Uterus (tissue), 4 donors: Measurements from ENCODE around the gene ANKRD11. TPM values are rescaled to one million over a fixed set of nuclear protein-coding genes. Genes with fewer than 3 reads are reported as not detected.

Experiments used
- DNase-seq, 2 donors: peaks; one replicate each; pipeline ENCODE4 v3.0.0-alpha.2; 2019 to 2020
- H3K27ac ChIP-seq, 2 donors: fragments of 200-600 bp; sonication (generic); 1 replicate in 1 of 2; 2 replicates in 1 of 2; pipeline ENCODE4 v1.5.1; 2016 to 2018
- H3K27me3 ChIP-seq, 2 donors: fragments of 200-600 bp; sonication (generic); one replicate each; pipeline ENCODE4 v1.5.1; 2018 to 2019; ENCODE audit warnings: control low read depth in 1 of 2
- H3K36me3 ChIP-seq, 2 donors: fragments of 200-600 bp; sonication (generic); one replicate each; pipeline ENCODE4 v1.5.1; 2019; ENCODE audit warnings: control low read depth in 1 of 2
- H3K4me1 ChIP-seq, 2 donors: fragments of 200-600 bp; sonication (generic); one replicate each; pipeline ENCODE4 v1.5.1; 2018 to 2019; ENCODE audit warnings: control low read depth in 1 of 2
- H3K4me3 ChIP-seq, 2 donors: fragments of 200-600 bp; sonication (generic); 1 replicate in 1 of 2; 2 replicates in 1 of 2; pipeline ENCODE4 v1.5.1; 2018 to 2019; ENCODE audit warnings: mild to moderate bottlenecking in 1 of 2
- H3K9me3 ChIP-seq, 2 donors: fragments of 200-600 bp; sonication (generic); one replicate each; pipeline ENCODE4 v1.5.1; 2019; ENCODE audit warnings: control low read depth in 1 of 2
- POLR2A ChIP-seq, 2 donors: fragments of 450-650 bp; IDR thresholded peaks; one replicate each; pipeline ENCODE4 v1.6.1; 2016; ENCODE audit warnings: antibody characterized with exemption in 2 of 2, mild to moderate bottlenecking in 1 of 2, moderate library complexity in 1 of 2
- intact Hi-C: fragments of 100-400 bp; cut with DNase I; formaldehyde crosslinking; loops from one replicate; pipeline ENCODE4 v1.15.1; 2023; ENCODE audit warnings: low total_unique reads
- total RNA-seq, 4 donors: library from RNA; depleted of rRNA in 3 of 4; stranded (reverse); fragments of >200 nt in 3 of 4; gene quantifications; one replicate each; pipeline versions ENCODE4 v1.1.0 to v1.2.4, GENCODE V29; 2014 to 2023
- TF ChIP-seq, protein P1 (sequence below), 4 experiments: fragments of 200-600 bp in 2 of 4; fragments of 450-650 bp in 2 of 4; sonication (generic) in 2 of 4; IDR thresholded peaks; one replicate each; pipeline ENCODE4 v1.5.1; 2016 to 2019; ENCODE audit warnings: antibody characterized with exemption in 4 of 4, mild to moderate bottlenecking in 2 of 4, moderate library complexity in 1 of 4
- donor health status: DM: yes; HTN: yes; CAD: no.

Gene ANKRD11
- total RNA-seq, 4 donors from 2014 or later = 20.5 to 182 (median 45.5) TPM

- peak overlapping the region; percentile 90 to 94 for H3K27ac ChIP-seq
- no peaks in the 10 kb centered on the region for H3K9me3 ChIP-seq
- H3K36me3 ChIP-seq = no peaks in the 10 kb centered on the region
- TF ChIP-seq, protein P1, sequence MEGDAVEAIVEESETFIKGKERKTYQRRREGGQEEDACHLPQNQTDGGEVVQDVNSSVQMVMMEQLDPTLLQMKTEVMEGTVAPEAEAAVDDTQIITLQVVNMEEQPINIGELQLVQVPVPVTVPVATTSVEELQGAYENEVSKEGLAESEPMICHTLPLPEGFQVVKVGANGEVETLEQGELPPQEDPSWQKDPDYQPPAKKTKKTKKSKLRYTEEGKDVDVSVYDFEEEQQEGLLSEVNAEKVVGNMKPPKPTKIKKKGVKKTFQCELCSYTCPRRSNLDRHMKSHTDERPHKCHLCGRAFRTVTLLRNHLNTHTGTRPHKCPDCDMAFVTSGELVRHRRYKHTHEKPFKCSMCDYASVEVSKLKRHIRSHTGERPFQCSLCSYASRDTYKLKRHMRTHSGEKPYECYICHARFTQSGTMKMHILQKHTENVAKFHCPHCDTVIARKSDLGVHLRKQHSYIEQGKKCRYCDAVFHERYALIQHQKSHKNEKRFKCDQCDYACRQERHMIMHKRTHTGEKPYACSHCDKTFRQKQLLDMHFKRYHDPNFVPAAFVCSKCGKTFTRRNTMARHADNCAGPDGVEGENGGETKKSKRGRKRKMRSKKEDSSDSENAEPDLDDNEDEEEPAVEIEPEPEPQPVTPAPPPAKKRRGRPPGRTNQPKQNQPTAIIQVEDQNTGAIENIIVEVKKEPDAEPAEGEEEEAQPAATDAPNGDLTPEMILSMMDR (IDR thresholded peaks at IDR 0.05) = no peak
- TF ChIP-seq POLR2A (IDR thresholded peaks at IDR 0.05) = no peak
- peaks cover 0 to 6% of the 10 kb centered on the region in 2 donors for H3K4me1 ChIP-seq
- no peaks in the 10 kb centered on the region for H3K27me3 ChIP-seq
- peak overlapping the region in 1 of 2 donors; percentile 94 for H3K4me3 ChIP-seq
- intact Hi-C loops = loop anchor here (10.0 kb wide), 1 partner anchor 182 kb away; no protein-coding TSS in a partner anchor
- DNase-seq = no peak
Observed at GRCh38 chr16:89506791-89507191, 16.4 kb upstream of the ANKRD11 start.

- DNase-seq = no peak
- Histone ChIP-seq H3K9me3 (no peaks in the 10 kb centered on the region), H3K4me1 (peaks cover 0 to 6% of the 10 kb centered on the region in 2 donors), H3K27me3 (no peaks in the 10 kb centered on the region), H3K27ac (peak overlapping the region; percentile 33 to 49), H3K4me3 (no peak overlapping the region), H3K36me3 (no peaks in the 10 kb centered on the region)
- intact Hi-C loops = loop anchor here (10.0 kb wide), 1 partner anchor 181 kb away; no protein-coding TSS in a partner anchor
- TF ChIP-seq, protein P1 (IDR thresholded peaks at IDR 0.05) = no peak
- TF ChIP-seq POLR2A (IDR thresholded peaks at IDR 0.05) = no peak
Observed at GRCh38 chr16:89506113-89506504, 15.7 kb upstream of the ANKRD11 start.

DNA sequence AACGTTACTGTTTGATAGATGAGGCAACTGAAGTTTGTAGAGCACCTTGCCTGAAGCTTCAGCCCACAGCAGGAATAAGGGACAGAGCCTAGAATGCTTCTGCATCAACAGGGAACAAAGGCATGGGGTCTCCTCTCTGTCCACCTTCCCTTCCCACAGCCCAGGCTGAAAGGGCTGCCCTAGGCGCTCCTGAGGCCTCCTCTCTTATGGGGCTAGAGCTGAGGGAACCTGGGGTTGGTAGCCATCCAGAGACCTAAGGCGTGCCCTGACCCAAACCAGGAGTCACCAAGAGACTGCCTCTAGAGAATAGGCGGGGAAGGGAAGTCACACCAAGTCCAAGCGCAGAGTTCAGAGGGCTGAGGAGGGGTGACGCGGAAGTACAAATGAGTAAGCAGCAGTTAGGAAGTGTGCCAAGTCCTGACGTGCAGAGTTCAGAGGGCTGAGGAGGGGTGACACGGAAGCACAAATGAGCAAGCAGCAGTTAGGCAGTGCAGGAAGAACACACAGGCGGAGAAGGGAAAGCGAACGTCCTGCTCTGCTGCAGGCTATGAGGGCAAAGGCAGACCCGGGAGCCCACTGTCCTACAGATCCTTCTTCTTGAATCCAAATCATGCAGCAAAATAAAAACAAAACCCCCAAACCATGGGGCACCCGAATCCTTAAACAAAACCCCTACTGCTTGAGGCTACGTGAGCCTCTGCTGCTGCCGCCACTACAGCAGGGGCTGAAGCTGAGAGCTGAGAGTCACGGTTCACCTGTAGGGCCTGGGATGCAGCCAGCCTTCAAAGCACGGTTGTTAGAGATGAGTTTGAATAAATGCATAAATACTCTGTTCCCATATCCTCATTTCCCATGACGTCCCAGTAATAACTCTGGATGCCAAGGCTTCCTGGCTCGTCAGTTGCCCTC lies 15.1 kb upstream of the ANKRD11 start:
- Histone ChIP-seq H3K27me3 (no peaks in the 10 kb centered on the region), H3K36me3 (no peaks in the 10 kb centered on the region), H3K9me3 (no peaks in the 10 kb centered on the region), H3K4me3 (no peak overlapping the region), H3K4me1 (peaks cover 0 to 6% of the 10 kb centered on the region in 2 donors), H3K27ac (peak overlapping the region; percentile 33 to 51)
- DNase-seq = peak; percentile 83 to 89
- TF ChIP-seq, protein P1 (IDR thresholded peaks at IDR 0.05) = no peak
- TF ChIP-seq POLR2A (IDR thresholded peaks at IDR 0.05) = peak in 1 of 2 donors; percentile 37
- intact Hi-C loops = loop anchor here (10.0 kb wide), 1 partner anchor 181 kb away; no protein-coding TSS in a partner anchor

DNA sequence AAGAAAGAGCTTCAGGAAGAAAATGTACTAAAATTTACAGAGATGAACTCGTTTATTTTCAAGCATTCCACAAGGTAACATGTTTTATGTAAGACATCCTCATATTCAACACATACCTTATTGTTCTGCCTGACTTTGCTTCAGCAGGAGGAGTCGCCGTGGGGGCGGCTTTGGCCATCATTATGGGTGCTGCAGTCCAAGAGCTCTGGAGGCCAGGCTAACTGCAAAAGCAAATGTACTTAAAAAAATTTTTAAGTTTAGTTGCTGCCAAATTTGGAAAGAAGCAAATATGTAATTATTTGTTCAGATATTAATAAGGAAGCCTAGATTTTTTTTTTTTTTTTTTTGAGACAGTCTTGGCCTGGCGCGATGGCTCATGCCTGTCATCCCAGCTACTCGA lies 13.7 kb upstream of the ANKRD11 start:
- DNase-seq = peak in 1 of 2 donors; percentile 35
- peaks cover 4 to 6% of the 10 kb centered on the region in 2 donors for H3K4me1 ChIP-seq
- H3K27me3 ChIP-seq = no peaks in the 10 kb centered on the region
- intact Hi-C loops = loop anchor here (10.0 kb wide), 1 partner anchor 179 kb away; no protein-coding TSS in a partner anchor
- no peaks in the 10 kb centered on the region for H3K9me3 ChIP-seq
- TF ChIP-seq POLR2A (IDR thresholded peaks at IDR 0.05) = no peak
- TF ChIP-seq, protein P1 (IDR thresholded peaks at IDR 0.05) = no peak
- H3K36me3 ChIP-seq = no peaks in the 10 kb centered on the region
- peak overlapping the region in 1 of 2 donors; percentile 33 for H3K27ac ChIP-seq
- no peak overlapping the region for H3K4me3 ChIP-seq
